ENCODE results near the gene SLC9A9.

Gene SLC9A9

DNA sequence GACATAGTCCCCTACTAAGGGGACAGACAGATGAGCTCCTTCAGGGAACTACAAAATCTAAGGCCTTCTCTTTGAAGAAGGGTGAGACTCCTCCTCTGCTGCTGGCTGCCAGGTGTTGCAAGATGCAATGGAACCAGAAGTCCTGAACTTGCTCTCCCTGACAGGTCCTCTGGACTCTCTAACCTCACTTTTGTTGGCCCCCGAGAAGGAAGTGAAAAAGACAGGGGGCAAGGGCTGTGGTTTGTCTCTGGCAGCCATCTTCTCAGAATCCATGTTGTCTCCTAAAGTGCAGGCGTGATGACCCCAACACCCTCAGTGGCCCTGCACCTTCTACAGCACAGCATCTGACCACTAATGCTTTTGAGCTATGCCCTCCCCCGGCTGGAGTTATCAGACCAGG, 436.2 kb downstream of the SLC9A9 start:
- DNase-seq (ENCODE audit: low spot score): no peak

DNA sequence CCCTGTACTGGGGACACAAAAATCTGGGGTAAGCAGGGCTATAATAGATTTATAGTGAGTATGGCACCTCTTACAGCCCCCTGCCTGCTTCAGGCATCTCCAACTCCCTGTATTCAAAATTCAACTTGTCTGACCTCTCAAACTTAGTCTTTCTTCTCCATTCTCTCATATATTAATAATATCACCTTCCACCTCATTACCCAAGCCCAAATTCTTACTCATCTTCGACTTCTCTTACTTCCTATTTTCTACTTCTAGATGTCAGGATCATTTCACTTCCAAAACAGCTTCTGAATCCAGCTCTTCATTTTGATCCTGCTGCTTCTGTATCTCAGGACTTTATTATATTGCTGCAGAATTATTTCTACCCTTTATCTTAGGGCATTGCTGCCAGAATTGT, 438.0 kb downstream of the SLC9A9 start:
- no peak for DNase-seq (ENCODE audit: low spot score)

DNA sequence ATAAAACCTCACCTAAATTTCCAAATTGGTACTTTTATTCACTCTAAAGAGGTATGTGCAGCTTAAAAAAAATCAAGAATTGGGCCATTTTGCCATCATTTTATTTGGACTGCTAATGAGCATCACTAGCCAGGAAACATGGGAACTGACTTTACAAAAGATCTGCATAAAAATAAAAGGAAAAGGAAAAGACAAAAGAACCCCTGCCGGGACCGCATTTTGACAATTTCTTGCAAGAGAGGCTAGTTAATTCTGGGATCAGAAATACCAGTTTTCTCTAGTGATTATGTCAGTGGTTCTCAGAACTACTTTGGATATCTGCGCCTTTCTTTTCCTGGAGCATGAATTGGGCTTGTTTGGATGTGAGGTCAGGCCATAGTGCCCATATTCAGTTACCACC, 439.5 kb downstream of the SLC9A9 start:
- DNase-seq (ENCODE audit: low spot score): no peak

DNA sequence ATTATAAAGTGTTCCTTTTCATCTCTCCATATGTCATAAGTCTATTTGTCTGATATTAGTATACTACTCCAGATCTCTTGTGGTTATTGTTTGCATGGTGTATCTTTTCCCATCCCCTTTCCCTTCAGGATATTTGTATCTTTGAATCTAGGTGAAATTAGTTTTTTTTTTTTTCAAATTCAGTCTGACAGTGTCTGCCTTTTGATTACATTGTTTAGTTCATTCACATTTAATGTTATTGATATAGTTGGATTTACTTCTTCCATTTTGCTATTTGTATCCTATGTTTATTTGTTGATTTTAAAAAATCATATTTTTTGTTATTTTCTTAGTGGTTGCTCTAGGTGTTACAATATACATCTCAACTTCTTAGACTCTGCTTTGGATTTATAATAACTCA, 445.7 kb downstream of the SLC9A9 start:
- no peak for DNase-seq (ENCODE audit: low spot score)

DNA sequence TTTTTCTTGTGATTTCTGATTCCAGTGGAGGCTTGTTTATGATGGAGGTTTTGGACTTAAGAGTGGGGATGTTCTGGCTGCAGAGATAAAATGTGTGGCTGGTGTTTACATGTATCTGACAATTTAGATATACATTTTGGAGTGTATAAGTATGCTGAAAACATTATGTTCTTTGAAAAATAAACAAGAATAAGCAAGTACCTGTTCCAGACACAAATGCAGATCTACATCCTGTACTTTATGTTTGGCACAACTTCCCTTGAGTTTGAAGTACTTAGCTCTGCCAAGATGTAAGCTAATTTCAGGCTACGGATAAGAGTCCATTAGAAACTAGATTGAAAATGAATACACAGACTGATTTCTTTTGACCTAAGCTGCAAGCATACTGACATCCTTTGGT, 451.5 kb downstream of the SLC9A9 start:
- DNase-seq (ENCODE audit: low spot score): no peak

- no peak for DNase-seq (ENCODE audit: low spot score)
Observed at GRCh38 chr3:143389388-143389787, 458.9 kb downstream of the SLC9A9 start.

DNA sequence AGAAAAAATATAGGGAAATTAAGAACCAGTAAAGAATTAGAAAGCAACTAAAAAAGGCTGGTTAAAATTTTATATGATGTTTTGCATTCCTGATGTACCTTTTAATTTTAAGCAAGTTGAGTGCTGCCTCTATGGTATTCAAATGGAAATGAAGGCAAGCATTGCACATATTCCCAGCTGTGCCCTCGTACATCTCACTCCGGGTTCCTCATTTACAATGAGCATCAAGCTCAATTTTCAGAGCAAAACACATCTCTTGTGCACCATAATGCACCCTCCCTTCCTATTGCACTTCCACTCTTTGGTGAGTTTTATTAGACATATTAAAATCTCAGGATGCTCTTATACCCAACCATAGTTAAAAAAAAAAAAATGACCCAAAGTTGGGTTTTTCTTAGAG, 460.8 kb downstream of the SLC9A9 start:
- DNase-seq (ENCODE audit: low spot score): no peak

- no peak for DNase-seq (ENCODE audit: low spot score)
Observed at GRCh38 chr3:143384076-143384475, 464.2 kb downstream of the SLC9A9 start.

- no peak for DNase-seq (ENCODE audit: low spot score)
Observed at GRCh38 chr3:143383421-143383820, 464.8 kb downstream of the SLC9A9 start.

- DNase-seq (ENCODE audit: low spot score): no peak
Observed at GRCh38 chr3:143382816-143383215, 465.5 kb downstream of the SLC9A9 start.

GRCh38 chr3:143380449-143380848, 467.8 kb downstream of the SLC9A9 start:
- no peak for DNase-seq (ENCODE audit: low spot score)

- DNase-seq (ENCODE audit: low spot score): no peak
Observed at GRCh38 chr3:143375698-143376097, 472.6 kb downstream of the SLC9A9 start.

DNA sequence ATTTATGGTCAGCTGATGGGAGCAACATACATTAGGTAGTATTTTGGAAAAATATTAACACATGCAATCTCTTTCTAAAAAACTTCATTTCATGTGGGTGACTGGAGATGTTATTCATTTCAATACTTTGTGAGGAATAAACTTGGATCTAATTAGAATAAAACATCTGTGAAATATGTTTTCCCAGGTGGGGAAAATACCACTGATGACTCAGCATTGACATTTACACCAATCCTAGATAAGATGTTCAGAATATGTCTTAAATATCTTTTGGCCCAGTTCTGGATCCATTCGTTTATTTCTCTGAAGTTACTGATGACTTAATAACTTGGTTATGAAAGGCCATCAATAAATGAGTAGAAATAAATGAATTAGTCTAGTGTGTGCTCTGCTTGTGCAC, 481.1 kb downstream of the SLC9A9 start:
- no peak for DNase-seq (ENCODE audit: low spot score)

DNA sequence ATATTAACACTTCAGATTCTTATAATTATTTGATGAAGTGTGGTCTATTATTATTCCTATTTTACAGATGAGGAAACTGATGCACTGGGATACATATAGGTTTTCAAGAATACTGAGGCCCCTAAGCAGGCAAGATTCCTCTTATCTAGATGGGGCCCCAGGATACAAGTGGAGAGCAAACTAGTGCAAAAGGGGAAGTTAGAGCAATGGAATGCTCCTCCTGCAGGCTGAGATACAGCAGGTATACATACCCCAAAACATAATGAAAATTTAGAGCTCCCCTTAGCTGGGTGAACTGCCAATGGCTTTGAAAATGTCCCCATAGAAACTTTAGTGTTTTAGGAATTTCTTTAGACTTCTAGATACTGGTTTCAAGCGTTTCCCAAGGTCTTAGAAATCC, 481.6 kb downstream of the SLC9A9 start:
- no peak for DNase-seq (ENCODE audit: low spot score)

DNA sequence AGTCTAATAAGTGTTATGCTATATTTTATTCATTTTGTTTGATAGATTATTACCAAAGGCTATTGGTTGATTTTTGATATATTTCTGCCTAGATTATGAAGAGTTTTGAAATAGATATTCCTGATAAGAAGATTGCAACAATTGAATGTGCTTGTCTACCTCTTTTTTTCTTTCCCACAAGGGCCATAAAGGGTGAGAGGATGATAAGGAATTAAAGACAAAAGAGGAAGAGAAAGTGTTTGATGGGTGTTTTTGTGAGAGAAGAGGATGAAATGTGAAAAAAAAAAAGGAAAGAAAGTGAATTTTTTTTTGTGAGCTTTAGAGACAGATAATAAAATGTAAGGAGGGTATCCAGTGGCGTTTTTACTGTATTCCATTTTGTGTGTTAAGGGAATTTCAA, 484.3 kb downstream of the SLC9A9 start:
- no peak for DNase-seq (ENCODE audit: low spot score)

DNA sequence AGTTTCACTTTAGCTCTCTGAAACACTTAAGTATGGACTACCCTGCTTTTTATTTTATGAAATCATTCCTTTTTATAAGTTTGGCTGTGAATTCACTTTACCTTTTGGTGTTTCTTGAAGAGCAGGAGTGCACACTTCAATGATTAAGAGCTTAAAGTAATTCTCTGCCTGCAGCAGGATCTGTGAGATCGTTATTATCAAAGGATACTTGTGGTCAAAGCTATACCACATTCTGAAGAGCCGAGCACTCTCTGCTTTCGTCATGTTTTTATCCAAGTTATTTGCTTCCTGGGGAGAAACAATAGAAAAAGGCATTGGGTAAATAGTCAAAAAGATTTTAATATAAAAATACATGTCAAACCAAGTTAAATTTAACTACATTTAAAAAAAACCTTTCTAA, 485.0 kb downstream of the SLC9A9 start:
- no peak for DNase-seq (ENCODE audit: low spot score)

DNA sequence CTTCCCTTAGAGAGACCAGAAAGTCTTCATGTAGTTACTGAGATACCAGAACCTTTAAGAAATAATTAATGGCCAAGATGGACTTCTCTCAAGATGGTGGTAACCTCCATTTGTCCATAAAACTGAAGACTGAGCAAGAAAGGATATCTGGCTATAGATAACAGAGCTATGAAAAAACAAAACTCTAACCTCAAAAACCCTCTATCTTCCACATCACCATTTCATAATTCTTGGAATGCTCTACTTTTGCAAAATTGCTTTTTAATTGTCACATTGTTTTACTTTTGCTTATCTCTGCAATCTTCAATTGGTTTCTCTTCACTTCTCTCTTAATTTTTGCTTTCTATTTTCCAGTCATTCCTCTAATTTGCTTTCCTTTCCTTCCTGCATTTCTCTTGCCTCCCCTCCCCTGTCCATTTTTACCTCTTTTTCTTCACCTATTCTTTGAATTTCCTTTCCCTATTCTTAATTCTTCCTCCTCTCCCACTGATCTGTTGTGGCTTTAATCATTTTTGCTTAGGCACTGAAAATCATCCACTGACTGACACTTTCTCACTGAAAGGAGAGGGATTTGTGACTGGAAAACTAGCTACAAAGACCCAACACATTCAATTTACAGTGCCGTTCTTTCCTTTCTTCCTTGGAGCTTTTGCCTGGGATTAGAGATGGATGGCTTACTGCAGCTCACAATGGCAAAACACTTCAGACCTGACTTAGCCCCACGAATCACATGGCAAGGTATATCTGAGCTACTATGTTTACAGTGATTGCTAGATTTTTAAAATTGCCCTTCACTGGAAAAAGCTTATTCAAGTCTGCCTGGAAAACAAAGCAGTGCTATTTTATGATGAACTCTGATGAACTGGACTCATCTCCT, 485.9 kb downstream of the SLC9A9 start:
- DNase-seq (ENCODE audit: low spot score): no peak

DNA sequence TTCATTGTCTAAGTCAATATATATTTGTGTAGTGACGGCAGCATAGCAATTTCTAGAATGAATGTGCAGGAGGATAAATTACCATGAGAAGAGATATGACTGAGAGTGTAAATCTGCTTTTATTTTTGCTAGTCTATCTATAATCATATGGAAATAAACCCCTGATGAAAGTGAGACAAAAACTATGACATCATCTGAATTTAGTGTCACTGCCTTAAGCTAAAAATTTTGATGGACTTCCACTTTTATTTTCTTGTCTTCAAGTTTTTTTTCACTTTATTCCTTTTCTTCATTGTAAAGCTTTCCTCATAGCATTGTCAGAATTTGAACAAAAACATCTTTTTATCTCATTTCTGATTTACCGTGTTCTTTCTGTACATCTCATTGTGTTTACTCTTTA, 486.7 kb downstream of the SLC9A9 start:
- DNase-seq (ENCODE audit: low spot score): no peak

GRCh38 chr3:143360244-143360643, 488.0 kb downstream of the SLC9A9 start:
- no peak for DNase-seq (ENCODE audit: low spot score)

DNA sequence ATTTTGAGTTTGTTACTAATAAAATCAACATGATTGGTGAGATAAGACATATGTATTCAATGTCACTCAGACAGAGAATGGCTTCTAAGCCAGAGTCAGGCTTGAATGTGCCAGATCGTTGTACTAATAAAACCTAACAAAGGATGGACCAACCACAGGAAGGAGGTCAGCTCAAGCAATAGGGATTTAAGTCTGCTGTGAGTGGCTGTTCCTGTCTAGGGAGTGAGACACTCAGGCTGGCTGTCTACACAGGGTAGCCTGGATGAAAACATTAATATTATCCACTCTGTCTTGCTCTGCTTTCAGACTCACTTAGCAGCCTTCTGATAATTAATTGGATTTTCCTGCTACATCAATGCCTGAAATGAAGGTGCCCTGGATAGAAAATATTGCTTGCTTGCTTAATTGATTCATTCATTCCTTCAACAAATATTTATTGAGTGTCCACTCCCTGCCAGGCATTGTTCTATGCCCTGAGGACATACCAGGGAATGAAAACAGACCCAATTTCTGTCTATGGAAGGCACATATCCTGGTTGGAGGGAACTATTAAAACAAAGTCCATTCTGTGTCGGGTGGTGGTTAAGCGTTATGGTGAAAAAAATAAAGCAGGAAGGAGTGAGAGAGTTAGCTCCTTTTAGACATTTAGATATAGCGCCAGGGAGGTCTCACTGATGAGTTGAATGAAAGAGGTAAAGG, 489.3 kb downstream of the SLC9A9 start:
- no peak for DNase-seq (ENCODE audit: low spot score)

GRCh38 chr3:143358155-143358792, 490.0 kb downstream of the SLC9A9 start:
- no peak for DNase-seq (ENCODE audit: low spot score)

GRCh38 chr3:143357700-143358099, 490.6 kb downstream of the SLC9A9 start:
- no peak for DNase-seq (ENCODE audit: low spot score)

- no peak for DNase-seq (ENCODE audit: low spot score)
Observed at GRCh38 chr3:143356839-143357238, 491.4 kb downstream of the SLC9A9 start.
